GM12878 (cell line): ENCODE data around the gene BMP8B.

Source experiments
- CHD2 ChIP-seq: IDR thresholded peaks from 2 replicates; pipeline ENCODE4 v1.6.1; 2011; ENCODE audit warnings: low read depth, low read length, improper control_type of control experiment, borderline replicate concordance
- CHD4 ChIP-seq: fragments of 200-600 bp; sonication (generic); IDR thresholded peaks from 2 replicates; pipeline ENCODE4 v1.6.1; 2016; ENCODE audit warnings: mild to moderate bottlenecking
- EGR1 ChIP-seq, 2 experiments: IDR thresholded peaks; 1 replicate in 1 of 2; 2 replicates in 1 of 2; pipeline ENCODE4 v1.6.1; 2011 to 2012; ENCODE audit warnings: low read depth in 2 of 2, low read length in 2 of 2, borderline replicate concordance in 1 of 2, mild to moderate bottlenecking in 1 of 2, moderate library complexity in 1 of 2
- ETV6 ChIP-seq, 2 experiments: fragments of 450-650 bp in 1 of 2; IDR thresholded peaks in 1 of 2; conservative IDR thresholded peaks in 1 of 2; 2 replicates each; pipeline ENCODE4 v1.6.1; 2014; ENCODE audit warnings: antibody characterized with exemption in 1 of 2, borderline replicate concordance in 1 of 2, low read depth in 1 of 2, mild to moderate bottlenecking in 1 of 2, moderate library complexity in 1 of 2
- EZH2 ChIP-seq: IDR thresholded peaks from 2 replicates; pipeline ENCODE4 v1.6.1; 2012; ENCODE audit warnings: low read depth, mild to moderate bottlenecking, control low read depth, inconsistent platforms, low read length, borderline replicate concordance; ENCODE audit not compliant: control insufficient read depth
- GABPA ChIP-seq: IDR thresholded peaks from 2 replicates; pipeline ENCODE4 v1.6.1; 2014; ENCODE audit warnings: antibody characterized with exemption, low read depth, mild to moderate bottlenecking, inconsistent platforms
- MAX ChIP-seq: IDR thresholded peaks from 2 replicates; pipeline ENCODE4 v1.6.1; 2012; ENCODE audit warnings: low read depth, low read length, improper control_type of control experiment
- RAD21 ChIP-seq: IDR thresholded peaks from 2 replicates; pipeline ENCODE4 v1.6.1; 2011; ENCODE audit warnings: mild to moderate bottlenecking, low read depth, low read length, moderate library complexity; ENCODE audit not compliant: insufficient read depth
- RELA ChIP-seq: fragments of 450-650 bp; IDR thresholded peaks from 2 replicates; pipeline ENCODE4 v1.8.0; 2014; ENCODE audit warnings: borderline replicate concordance; ENCODE audit not compliant: partially characterized antibody
- SPI1 ChIP-seq: IDR thresholded peaks from 2 replicates; pipeline ENCODE4 v1.6.1; 2011; ENCODE audit warnings: low read depth, mild to moderate bottlenecking, low read length, moderate library complexity, borderline replicate concordance; ENCODE audit not compliant: insufficient read depth
- SREBF1 ChIP-seq: IDR thresholded peaks from 2 replicates; pipeline ENCODE4 v1.6.1; 2012; ENCODE audit warnings: mild to moderate bottlenecking, low read length
- ZNF274 ChIP-seq: IDR thresholded peaks from one replicate; pipeline ENCODE4 v1.8.0; 2011; ENCODE audit not compliant: insufficient read length, insufficient read depth
- ZZZ3 ChIP-seq: IDR thresholded peaks from 2 replicates; pipeline ENCODE4 v1.6.1; 2011; ENCODE audit warnings: low read depth; ENCODE audit not compliant: control insufficient read depth, insufficient read length
- TF ChIP-seq, protein P1 (sequence below), 3 experiments: IDR thresholded peaks in 2 of 3; conservative IDR thresholded peaks in 1 of 3; 2 replicates each; pipeline ENCODE4 v1.5.1; 2011; ENCODE audit warnings: low read depth in 3 of 3, low read length in 3 of 3, mild to moderate bottlenecking in 3 of 3, control low read depth in 2 of 3, moderate library complexity in 2 of 3, inconsistent platforms in 1 of 3, mixed read lengths in 1 of 3; ENCODE audit not compliant: control insufficient read depth in 2 of 3, insufficient read depth in 1 of 3; ENCODE audit errors: extremely low read depth in 1 of 3

- TF ChIP-seq EZH2 = no peak
- TF ChIP-seq, protein P1, sequence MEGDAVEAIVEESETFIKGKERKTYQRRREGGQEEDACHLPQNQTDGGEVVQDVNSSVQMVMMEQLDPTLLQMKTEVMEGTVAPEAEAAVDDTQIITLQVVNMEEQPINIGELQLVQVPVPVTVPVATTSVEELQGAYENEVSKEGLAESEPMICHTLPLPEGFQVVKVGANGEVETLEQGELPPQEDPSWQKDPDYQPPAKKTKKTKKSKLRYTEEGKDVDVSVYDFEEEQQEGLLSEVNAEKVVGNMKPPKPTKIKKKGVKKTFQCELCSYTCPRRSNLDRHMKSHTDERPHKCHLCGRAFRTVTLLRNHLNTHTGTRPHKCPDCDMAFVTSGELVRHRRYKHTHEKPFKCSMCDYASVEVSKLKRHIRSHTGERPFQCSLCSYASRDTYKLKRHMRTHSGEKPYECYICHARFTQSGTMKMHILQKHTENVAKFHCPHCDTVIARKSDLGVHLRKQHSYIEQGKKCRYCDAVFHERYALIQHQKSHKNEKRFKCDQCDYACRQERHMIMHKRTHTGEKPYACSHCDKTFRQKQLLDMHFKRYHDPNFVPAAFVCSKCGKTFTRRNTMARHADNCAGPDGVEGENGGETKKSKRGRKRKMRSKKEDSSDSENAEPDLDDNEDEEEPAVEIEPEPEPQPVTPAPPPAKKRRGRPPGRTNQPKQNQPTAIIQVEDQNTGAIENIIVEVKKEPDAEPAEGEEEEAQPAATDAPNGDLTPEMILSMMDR (IDR thresholded peaks at IDR 0.05 in 2 of 3, conservative IDR thresholded peaks at IDR 0.05 in 1 of 3; ENCODE audit: control insufficient read depth in 2 of 3, extremely low read depth in 1 of 3, insufficient read depth in 1 of 3, low read depth in 3 of 3, low read length in 3 of 3) = 0 out of 6 replicates have a peak, but pooled peaks of 1 of the 3 experiments have one; percentile 9
- TF ChIP-seq GABPA = no peak
- no peak for TF ChIP-seq SPI1
- no peak for TF ChIP-seq ZNF274
- no peak for TF ChIP-seq ETV6 (conservative IDR thresholded peaks at IDR 0.05 in 1 of 2, IDR thresholded peaks at IDR 0.05 in 1 of 2; ENCODE audit: borderline replicate concordance in 1 of 2, low read depth in 1 of 2)
- no peak for TF ChIP-seq RELA
- TF ChIP-seq ZZZ3 = no peak
- TF ChIP-seq SREBF1 = no peak
- TF ChIP-seq CHD2 = no peak
- TF ChIP-seq RAD21 = 0 out of 2 replicates have a peak, but pooled peaks have one; percentile 24
- no peak for TF ChIP-seq MAX
- TF ChIP-seq EGR1 (IDR thresholded peaks at IDR 0.05; ENCODE audit: borderline replicate concordance in 1 of 2, low read depth in 2 of 2, low read length in 2 of 2) = no peak
- TF ChIP-seq CHD4 = no peak
These were observed 37.9 kb upstream of the BMP8B start for GRCh38 chr1:39826583-39826982.
